Calu3 (cell line): ENCODE measurements around the gene TGM3. TPM values are rescaled to one million over a fixed set of nuclear protein-coding genes. Genes with fewer than 3 reads are reported as not detected.

Source experiments
- BruUV-seq: library from RNA; stranded (reverse); fragments of 400-500 nt; replicated peaks from 2 replicates; lab custom pipeline; 2021; lab: Mats Ljungman, UMichigan
- CTCF ChIA-PET: fragments of 300-600 bp; sonication (Branson Sonifier 250); formaldehyde crosslinking; loops from one replicate; lab custom pipeline; 2022; ENCODE audit warnings: antibody characterized with exemption; lab: Charles Lee
- DNase-seq: peaks from one replicate; pipeline ENCODE4 v3.0.0; 2022
- H3K27ac Mint-ChIP-seq: one replicate; pipeline ENCODE4 v1.8.0; 2022; ENCODE audit warnings: mixed read lengths; ENCODE audit not compliant: unreplicated experiment
- H3K27me3 Mint-ChIP-seq: one replicate; pipeline ENCODE4 v1.8.0; 2022; ENCODE audit warnings: mixed read lengths; ENCODE audit not compliant: unreplicated experiment
- H3K36me3 Mint-ChIP-seq: one replicate; pipeline ENCODE4 v1.8.0; 2022; ENCODE audit warnings: mild to moderate bottlenecking, moderate library complexity, mixed read lengths; ENCODE audit not compliant: insufficient read depth, unreplicated experiment
- H3K4me1 Mint-ChIP-seq: one replicate; pipeline ENCODE4 v1.8.0; 2022; ENCODE audit warnings: mild to moderate bottlenecking, low read depth, mixed read lengths; ENCODE audit not compliant: unreplicated experiment
- H3K4me3 Mint-ChIP-seq: one replicate; pipeline ENCODE4 v1.8.0; 2022; ENCODE audit warnings: mild to moderate bottlenecking, low read depth, moderate library complexity, mixed read lengths; ENCODE audit not compliant: unreplicated experiment
- H3K9me3 Mint-ChIP-seq: one replicate; pipeline ENCODE4 v1.8.0; 2022; ENCODE audit warnings: low read depth, mixed read lengths; ENCODE audit not compliant: unreplicated experiment
- CTCF ChIP-seq: fragments of 200-600 bp; IDR thresholded peaks from one replicate; pipeline ENCODE4 v1.8.0; 2022; ENCODE audit warnings: antibody characterized with exemption; ENCODE audit not compliant: unreplicated experiment
- intact Hi-C: fragments of 100-400 bp; cut with micrococcal nuclease; formaldehyde crosslinking; loops from one replicate; pipeline ENCODE4 v1.10.0; 2022; ENCODE audit not compliant: unreplicated experiment
- total RNA-seq: library from RNA; stranded (reverse); gene quantifications from 2 replicates; pipeline ENCODE4 v1.2.3, GENCODE V29; 2022

The TGM3 gene
- total RNA-seq, 1 experiment from 2014 or later = not detected

DNA sequence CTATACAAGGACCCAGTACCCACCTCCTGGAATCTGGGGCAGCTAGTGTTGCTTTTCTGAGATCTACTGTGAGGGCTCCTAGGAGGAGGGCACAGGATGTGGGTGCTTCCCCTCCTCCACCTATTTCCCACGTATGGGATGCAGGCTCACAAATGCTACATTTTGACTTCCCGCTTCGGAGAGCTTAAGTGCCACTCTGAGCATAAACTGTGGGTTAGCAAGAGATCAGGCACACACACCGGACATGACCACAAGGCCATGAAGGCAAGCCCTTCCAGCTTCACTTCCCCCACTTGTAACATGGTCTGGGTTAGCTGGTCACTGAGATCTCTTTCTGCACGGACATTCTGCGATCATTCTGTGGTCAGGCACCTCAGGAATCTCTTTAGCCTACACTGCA lies 15.7 kb upstream of the TGM3 start:
- intact Hi-C loops = no loop called here
- Mint-ChIP-seq H3K27me3 (no peaks in the 10 kb centered on the region), H3K4me1 (no peaks in the 10 kb centered on the region), H3K36me3 (no peaks in the 10 kb centered on the region), H3K9me3 (no peaks in the 10 kb centered on the region), H3K4me3 (no peak overlapping the region), H3K27ac (no peak overlapping the region)
- no peak for DNase-seq
- BruUV-seq = no TSS peak
- CTCF ChIA-PET = no interaction called here
- TF ChIP-seq CTCF = no peak

DNA sequence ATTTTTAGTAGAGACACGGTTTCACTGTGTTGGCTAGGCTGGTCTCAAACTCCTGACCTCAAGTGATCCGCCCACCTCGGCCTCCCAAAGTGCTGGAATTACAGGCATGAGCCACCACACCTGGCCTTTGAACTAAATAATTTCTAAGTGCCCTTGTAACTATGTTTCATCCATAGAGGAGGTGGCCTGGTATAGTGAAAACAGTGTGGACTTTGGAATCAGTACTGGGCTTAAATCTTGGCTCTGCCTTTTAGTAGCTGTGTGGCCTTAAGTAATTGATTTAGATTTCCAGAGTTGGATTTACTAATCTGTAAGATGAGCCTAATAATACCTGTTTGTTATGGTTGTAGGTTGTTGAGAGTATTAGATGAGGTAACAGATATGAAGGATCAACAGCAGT lies 14.2 kb upstream of the TGM3 start:
- Mint-ChIP-seq H3K36me3 (no peaks in the 10 kb centered on the region), H3K4me3 (no peak overlapping the region), H3K27ac (no peak overlapping the region), H3K4me1 (no peaks in the 10 kb centered on the region), H3K27me3 (no peaks in the 10 kb centered on the region), H3K9me3 (no peaks in the 10 kb centered on the region)
- BruUV-seq = no TSS peak
- CTCF ChIA-PET = no interaction called here
- intact Hi-C loops = no loop called here
- no peak for DNase-seq
- TF ChIP-seq CTCF = no peak

- DNase-seq = no peak
- TF ChIP-seq CTCF = no peak
- BruUV-seq = no TSS peak
- CTCF ChIA-PET = no interaction called here
- H3K9me3 Mint-ChIP-seq = no peaks in the 10 kb centered on the region
- H3K4me3 Mint-ChIP-seq = no peak overlapping the region
- H3K4me1 Mint-ChIP-seq = no peaks in the 10 kb centered on the region
- no peaks in the 10 kb centered on the region for H3K27me3 Mint-ChIP-seq
- no peak overlapping the region for H3K27ac Mint-ChIP-seq
- no peaks in the 10 kb centered on the region for H3K36me3 Mint-ChIP-seq
- intact Hi-C loops = no loop called here
These were observed 13.6 kb upstream of the TGM3 start for GRCh38 chr20:2282181-2282580.

DNA sequence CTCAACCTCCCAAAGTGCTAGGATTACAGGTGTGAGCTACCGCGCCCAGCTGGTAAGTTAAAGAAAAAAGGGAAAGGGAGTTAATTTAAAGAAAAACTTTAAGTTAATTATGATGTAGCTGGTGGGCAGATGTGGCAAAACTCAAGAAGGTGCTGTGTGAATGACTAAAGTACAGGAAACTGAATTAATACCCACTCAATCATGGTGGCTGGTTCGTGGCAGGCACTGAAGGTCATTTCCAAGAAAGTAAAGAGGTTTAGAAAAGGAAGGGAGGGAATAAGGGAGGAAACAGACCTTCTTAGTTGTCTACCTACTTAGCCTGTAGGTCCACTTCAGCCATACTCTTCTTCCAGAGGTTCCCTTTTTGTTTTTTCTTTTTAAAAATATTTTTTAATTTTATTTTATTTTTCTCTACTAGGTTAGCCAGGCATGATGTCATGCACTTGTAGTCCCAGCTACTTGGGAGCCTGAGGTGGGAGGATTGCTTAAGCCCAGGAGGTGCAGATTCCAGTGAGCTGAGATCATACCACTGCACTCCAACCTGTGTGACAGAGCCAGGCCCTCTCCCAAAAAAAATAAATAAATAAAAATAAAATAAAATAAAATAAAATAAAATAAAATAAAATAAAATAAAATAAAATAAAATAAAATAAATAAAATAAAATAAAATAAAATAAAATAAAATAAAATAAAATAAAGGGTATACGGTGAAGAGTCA lies 11.9 kb upstream of the TGM3 start:
- Mint-ChIP-seq H3K4me1 (peaks cover 2% of the 10 kb centered on the region), H3K9me3 (no peaks in the 10 kb centered on the region), H3K36me3 (no peaks in the 10 kb centered on the region), H3K27ac (no peak overlapping the region), H3K27me3 (no peaks in the 10 kb centered on the region), H3K4me3 (no peak overlapping the region)
- TF ChIP-seq CTCF = no peak
- BruUV-seq = no TSS peak
- intact Hi-C loops = no loop called here
- DNase-seq = peak; percentile 48
- CTCF ChIA-PET = interaction anchor here (0.6 kb wide), 1 partner anchor 11 kb away, joined by 4 read pairs; no protein-coding TSS in a partner anchor
